ENCODE data around the gene ATP6V1B1. TPM values are rescaled to one million over a fixed set of nuclear protein-coding genes. Genes with fewer than 3 reads are reported as not detected.

The ATP6V1B1 gene
- total RNA-seq, 4 donors from 2014 or later, result 0.97 to 1.2 TPM; not detected in 2

GRCh38 chr2:70916291-70916690, 19.4 kb upstream of the ATP6V1B1 start:
- TF ChIP-seq, protein P1, sequence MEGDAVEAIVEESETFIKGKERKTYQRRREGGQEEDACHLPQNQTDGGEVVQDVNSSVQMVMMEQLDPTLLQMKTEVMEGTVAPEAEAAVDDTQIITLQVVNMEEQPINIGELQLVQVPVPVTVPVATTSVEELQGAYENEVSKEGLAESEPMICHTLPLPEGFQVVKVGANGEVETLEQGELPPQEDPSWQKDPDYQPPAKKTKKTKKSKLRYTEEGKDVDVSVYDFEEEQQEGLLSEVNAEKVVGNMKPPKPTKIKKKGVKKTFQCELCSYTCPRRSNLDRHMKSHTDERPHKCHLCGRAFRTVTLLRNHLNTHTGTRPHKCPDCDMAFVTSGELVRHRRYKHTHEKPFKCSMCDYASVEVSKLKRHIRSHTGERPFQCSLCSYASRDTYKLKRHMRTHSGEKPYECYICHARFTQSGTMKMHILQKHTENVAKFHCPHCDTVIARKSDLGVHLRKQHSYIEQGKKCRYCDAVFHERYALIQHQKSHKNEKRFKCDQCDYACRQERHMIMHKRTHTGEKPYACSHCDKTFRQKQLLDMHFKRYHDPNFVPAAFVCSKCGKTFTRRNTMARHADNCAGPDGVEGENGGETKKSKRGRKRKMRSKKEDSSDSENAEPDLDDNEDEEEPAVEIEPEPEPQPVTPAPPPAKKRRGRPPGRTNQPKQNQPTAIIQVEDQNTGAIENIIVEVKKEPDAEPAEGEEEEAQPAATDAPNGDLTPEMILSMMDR (IDR thresholded peaks at IDR 0.05), result no peak
- no peak for TF ChIP-seq POLR2A (IDR thresholded peaks at IDR 0.05)
- H3K9me3 ChIP-seq, result no peaks in the 10 kb centered on the region
- H3K27ac ChIP-seq, result no peak overlapping the region
- H3K27me3 ChIP-seq, result peaks cover 0 to 83% (median 0%) of the 10 kb centered on the region in 4 donors
- intact Hi-C loops (cut with DNase I), result no loop called here
- DNase-seq, result no peak
- H3K36me3 ChIP-seq, result no peaks in the 10 kb centered on the region
- no peak overlapping the region for H3K4me3 ChIP-seq
- H3K4me1 ChIP-seq, result no peaks in the 10 kb centered on the region

DNA sequence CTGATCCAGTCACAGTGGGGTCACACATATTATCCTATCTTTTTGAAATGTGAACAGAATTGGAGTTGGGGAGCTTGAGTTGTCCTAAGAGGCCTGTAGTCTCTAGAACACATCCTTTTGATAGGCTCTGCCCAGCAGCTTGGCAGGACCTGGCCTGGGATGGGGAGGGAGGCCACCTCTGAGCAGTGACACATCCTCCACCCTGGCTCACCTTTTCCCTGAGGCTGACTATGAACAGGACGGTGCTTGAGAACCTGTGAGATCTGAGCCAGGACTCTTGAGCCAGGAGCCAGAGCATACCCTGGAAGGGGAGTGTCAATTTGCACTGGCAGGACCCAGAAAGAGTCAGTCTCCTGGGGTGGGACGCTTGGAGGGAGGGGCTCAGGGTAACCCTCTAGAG, 17.7 kb upstream of the ATP6V1B1 start:
- H3K36me3 ChIP-seq, result no peaks in the 10 kb centered on the region
- H3K9me3 ChIP-seq, result no peaks in the 10 kb centered on the region
- no peak for TF ChIP-seq POLR2A (IDR thresholded peaks at IDR 0.05)
- TF ChIP-seq, protein P1 (IDR thresholded peaks at IDR 0.05), result no peak
- intact Hi-C loops (cut with DNase I), result no loop called here
- no peak for DNase-seq
- no peak overlapping the region for H3K4me3 ChIP-seq
- H3K27ac ChIP-seq, result no peak overlapping the region
- 80% methylated on average over 1 of the region's 2 CpGs; no CpG with 5 or more reads in 1 of the 2 donors for WGBS, 2 donors
- peaks cover 0 to 82% (median 0%) of the 10 kb centered on the region in 4 donors for H3K27me3 ChIP-seq
- no peaks in the 10 kb centered on the region for H3K4me1 ChIP-seq

- 25 to 32% methylated on average over 16 of the region's 16 CpGs for WGBS, 2 donors
- intact Hi-C loops (cut with DNase I), result loop anchor here (5.0 kb wide), 1 partner anchor 48 kb away; no protein-coding TSS in a partner anchor
Observed at GRCh38 chr2:70919672-70920366, 15.9 kb upstream of the ATP6V1B1 start.

DNA sequence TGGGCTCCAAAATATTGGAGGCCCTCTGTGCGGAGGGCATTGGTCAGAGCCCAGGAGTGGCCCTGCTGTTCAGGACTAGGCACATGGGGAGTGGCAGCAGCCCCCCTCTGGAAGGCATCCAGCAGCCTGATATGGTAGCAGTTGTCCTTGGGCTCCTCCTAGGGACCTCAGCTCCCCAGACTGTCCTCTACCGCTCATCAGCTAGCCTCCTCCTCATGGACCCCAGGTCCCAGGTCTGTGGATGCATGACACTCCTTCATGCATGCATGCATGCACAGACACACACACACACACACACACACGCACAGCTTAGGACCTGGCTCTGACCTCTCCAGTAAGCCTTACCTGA, 15.4 kb upstream of the ATP6V1B1 start:
- 88 to 90% methylated on average over 3 of the region's 3 CpGs for WGBS, 2 donors
- Histone ChIP-seq H3K9me3 (no peaks in the 10 kb centered on the region), H3K27me3 (peaks cover 0 to 69% (median 0%) of the 10 kb centered on the region in 4 donors), H3K36me3 (no peaks in the 10 kb centered on the region), H3K4me1 (no peaks in the 10 kb centered on the region), H3K27ac (no peak overlapping the region), H3K4me3 (no peak overlapping the region)
- DNase-seq, result no peak
- intact Hi-C loops (cut with DNase I), result loop anchor here (5.0 kb wide), 1 partner anchor 48 kb away; no protein-coding TSS in a partner anchor
- TF ChIP-seq, protein P1 (IDR thresholded peaks at IDR 0.05), result no peak
- TF ChIP-seq POLR2A (IDR thresholded peaks at IDR 0.05), result no peak

More at GRCh38 chr2:70919672-70920366, 15.9 kb upstream of the ATP6V1B1 start:
- no peaks in the 10 kb centered on the region for H3K4me1 ChIP-seq
- peaks cover 0 to 74% (median 0%) of the 10 kb centered on the region in 4 donors for H3K27me3 ChIP-seq
- no peak overlapping the region for H3K27ac ChIP-seq
- H3K36me3 ChIP-seq, result no peaks in the 10 kb centered on the region
- no peak overlapping the region for H3K4me3 ChIP-seq
- no peak for TF ChIP-seq POLR2A (IDR thresholded peaks at IDR 0.05)
- TF ChIP-seq, protein P1 (IDR thresholded peaks at IDR 0.05), result peak; percentile 71 to 87 (median 84)
- no peaks in the 10 kb centered on the region for H3K9me3 ChIP-seq
- DNase-seq, result peak; percentile 9

DNA sequence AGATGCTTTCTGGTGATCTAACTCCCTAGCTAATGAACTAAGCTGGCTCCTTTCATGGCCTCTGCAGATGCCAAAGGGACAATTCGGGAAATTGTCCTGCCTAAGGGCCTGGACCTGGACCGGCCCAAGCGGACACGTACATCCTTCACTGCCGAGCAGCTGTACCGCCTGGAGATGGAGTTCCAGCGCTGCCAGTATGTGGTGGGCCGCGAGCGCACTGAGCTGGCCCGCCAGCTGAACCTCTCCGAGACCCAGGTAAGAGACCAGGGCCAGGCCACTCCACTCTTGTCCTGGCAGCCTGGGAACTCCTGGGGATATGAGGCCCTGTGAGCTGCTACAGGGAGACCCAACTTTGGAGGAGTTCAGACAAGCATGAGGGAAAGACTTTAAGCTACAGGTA, 14.7 kb upstream of the ATP6V1B1 start:
- H3K36me3 ChIP-seq, result no peaks in the 10 kb centered on the region
- H3K4me1 ChIP-seq, result no peaks in the 10 kb centered on the region
- no peak overlapping the region for H3K27ac ChIP-seq
- DNase-seq, result no peak
- intact Hi-C loops (cut with DNase I), result loop anchor here (5.0 kb wide), 1 partner anchor 49 kb away; no protein-coding TSS in a partner anchor
- H3K9me3 ChIP-seq, result no peaks in the 10 kb centered on the region
- no peak for TF ChIP-seq POLR2A (IDR thresholded peaks at IDR 0.05)
- TF ChIP-seq, protein P1 (IDR thresholded peaks at IDR 0.05), result no peak
- peaks cover 0 to 66% (median 0%) of the 10 kb centered on the region in 4 donors for H3K27me3 ChIP-seq
- H3K4me3 ChIP-seq, result no peak overlapping the region
- 92% methylated on average over 2 of the region's 12 CpGs; no CpG with 5 or more reads in 1 of the 2 donors for WGBS, 2 donors

All from esophagus squamous epithelium (tissue), 5 donors.